GM12878 (cell line): ENCODE measurements around the gene RMND5A.

ENCODE experiments used
- MTA3 ChIP-seq: IDR thresholded peaks from 2 replicates; pipeline ENCODE4 v1.6.1; 2012; ENCODE audit warnings: low read length, inconsistent platforms, borderline replicate concordance
- POLR2AphosphoS5 ChIP-seq: IDR thresholded peaks from 2 replicates; pipeline ENCODE4 v1.6.1; 2011; ENCODE audit warnings: mild to moderate bottlenecking, low read length, inconsistent platforms
- TF ChIP-seq, protein P1 (sequence below), 3 experiments: IDR thresholded peaks in 2 of 3; conservative IDR thresholded peaks in 1 of 3; 2 replicates each; pipeline ENCODE4 v1.5.1; 2011; ENCODE audit warnings: low read depth in 3 of 3, low read length in 3 of 3, mild to moderate bottlenecking in 3 of 3, control low read depth in 2 of 3, moderate library complexity in 2 of 3, inconsistent platforms in 1 of 3, mixed read lengths in 1 of 3; ENCODE audit not compliant: control insufficient read depth in 2 of 3, insufficient read depth in 1 of 3; ENCODE audit errors: extremely low read depth in 1 of 3
- TF ChIP-seq, protein P2 (sequence below): IDR thresholded peaks from 2 replicates; pipeline ENCODE4 v1.6.1; 2011; ENCODE audit warnings: low read depth, low read length, improper control_type of control experiment, borderline replicate concordance
- TF ChIP-seq, protein P3 (sequence below): fragments of 450-650 bp; formaldehyde crosslinking; IDR thresholded peaks from 2 replicates; pipeline ENCODE4 v1.4.0; 2020; ENCODE audit warnings: mild to moderate bottlenecking, moderate library complexity

DNA sequence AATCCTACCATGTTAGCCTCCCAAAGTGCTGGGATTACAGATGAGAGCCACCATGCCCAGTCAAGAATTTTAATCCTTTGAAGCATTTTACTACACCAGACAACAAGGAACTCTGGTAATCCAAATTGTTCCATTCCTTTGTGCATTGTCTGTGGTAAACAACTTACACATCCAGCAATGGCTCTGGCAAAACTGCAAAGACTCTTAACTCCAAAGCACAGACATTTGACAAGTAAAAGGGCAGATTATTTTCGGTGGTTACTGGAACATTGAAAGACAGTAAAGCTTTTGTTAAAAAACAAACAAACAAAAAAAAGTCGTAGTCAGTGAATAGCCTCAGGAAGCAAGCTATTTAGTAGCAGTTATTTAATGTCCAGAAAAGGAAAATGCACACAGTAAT is 33.2 kb upstream of the RMND5A start:
- TF ChIP-seq POLR2AphosphoS5 (no peak), MTA3 (no peak)
- TF ChIP-seq, protein P1, sequence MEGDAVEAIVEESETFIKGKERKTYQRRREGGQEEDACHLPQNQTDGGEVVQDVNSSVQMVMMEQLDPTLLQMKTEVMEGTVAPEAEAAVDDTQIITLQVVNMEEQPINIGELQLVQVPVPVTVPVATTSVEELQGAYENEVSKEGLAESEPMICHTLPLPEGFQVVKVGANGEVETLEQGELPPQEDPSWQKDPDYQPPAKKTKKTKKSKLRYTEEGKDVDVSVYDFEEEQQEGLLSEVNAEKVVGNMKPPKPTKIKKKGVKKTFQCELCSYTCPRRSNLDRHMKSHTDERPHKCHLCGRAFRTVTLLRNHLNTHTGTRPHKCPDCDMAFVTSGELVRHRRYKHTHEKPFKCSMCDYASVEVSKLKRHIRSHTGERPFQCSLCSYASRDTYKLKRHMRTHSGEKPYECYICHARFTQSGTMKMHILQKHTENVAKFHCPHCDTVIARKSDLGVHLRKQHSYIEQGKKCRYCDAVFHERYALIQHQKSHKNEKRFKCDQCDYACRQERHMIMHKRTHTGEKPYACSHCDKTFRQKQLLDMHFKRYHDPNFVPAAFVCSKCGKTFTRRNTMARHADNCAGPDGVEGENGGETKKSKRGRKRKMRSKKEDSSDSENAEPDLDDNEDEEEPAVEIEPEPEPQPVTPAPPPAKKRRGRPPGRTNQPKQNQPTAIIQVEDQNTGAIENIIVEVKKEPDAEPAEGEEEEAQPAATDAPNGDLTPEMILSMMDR (IDR thresholded peaks at IDR 0.05 in 2 of 3, conservative IDR thresholded peaks at IDR 0.05 in 1 of 3; ENCODE audit: control insufficient read depth in 2 of 3, extremely low read depth in 1 of 3, insufficient read depth in 1 of 3, low read depth in 3 of 3, low read length in 3 of 3): no peak
- TF ChIP-seq, protein P2, sequence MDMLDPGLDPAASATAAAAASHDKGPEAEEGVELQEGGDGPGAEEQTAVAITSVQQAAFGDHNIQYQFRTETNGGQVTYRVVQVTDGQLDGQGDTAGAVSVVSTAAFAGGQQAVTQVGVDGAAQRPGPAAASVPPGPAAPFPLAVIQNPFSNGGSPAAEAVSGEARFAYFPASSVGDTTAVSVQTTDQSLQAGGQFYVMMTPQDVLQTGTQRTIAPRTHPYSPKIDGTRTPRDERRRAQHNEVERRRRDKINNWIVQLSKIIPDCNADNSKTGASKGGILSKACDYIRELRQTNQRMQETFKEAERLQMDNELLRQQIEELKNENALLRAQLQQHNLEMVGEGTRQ: no peak
- TF ChIP-seq, protein P3, sequence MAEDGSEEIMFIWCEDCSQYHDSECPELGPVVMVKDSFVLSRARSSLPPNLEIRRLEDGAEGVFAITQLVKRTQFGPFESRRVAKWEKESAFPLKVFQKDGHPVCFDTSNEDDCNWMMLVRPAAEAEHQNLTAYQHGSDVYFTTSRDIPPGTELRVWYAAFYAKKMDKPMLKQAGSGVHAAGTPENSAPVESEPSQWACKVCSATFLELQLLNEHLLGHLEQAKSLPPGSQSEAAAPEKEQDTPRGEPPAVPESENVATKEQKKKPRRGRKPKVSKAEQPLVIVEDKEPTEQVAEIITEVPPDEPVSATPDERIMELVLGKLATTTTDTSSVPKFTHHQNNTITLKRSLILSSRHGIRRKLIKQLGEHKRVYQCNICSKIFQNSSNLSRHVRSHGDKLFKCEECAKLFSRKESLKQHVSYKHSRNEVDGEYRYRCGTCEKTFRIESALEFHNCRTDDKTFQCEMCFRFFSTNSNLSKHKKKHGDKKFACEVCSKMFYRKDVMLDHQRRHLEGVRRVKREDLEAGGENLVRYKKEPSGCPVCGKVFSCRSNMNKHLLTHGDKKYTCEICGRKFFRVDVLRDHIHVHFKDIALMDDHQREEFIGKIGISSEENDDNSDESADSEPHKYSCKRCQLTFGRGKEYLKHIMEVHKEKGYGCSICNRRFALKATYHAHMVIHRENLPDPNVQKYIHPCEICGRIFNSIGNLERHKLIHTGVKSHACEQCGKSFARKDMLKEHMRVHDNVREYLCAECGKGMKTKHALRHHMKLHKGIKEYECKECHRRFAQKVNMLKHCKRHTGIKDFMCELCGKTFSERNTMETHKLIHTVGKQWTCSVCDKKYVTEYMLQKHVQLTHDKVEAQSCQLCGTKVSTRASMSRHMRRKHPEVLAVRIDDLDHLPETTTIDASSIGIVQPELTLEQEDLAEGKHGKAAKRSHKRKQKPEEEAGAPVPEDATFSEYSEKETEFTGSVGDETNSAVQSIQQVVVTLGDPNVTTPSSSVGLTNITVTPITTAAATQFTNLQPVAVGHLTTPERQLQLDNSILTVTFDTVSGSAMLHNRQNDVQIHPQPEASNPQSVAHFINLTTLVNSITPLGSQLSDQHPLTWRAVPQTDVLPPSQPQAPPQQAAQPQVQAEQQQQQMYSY (CRISPR knock-in tag): no peak
